ENCODE data around the gene COL9A3.

DNA sequence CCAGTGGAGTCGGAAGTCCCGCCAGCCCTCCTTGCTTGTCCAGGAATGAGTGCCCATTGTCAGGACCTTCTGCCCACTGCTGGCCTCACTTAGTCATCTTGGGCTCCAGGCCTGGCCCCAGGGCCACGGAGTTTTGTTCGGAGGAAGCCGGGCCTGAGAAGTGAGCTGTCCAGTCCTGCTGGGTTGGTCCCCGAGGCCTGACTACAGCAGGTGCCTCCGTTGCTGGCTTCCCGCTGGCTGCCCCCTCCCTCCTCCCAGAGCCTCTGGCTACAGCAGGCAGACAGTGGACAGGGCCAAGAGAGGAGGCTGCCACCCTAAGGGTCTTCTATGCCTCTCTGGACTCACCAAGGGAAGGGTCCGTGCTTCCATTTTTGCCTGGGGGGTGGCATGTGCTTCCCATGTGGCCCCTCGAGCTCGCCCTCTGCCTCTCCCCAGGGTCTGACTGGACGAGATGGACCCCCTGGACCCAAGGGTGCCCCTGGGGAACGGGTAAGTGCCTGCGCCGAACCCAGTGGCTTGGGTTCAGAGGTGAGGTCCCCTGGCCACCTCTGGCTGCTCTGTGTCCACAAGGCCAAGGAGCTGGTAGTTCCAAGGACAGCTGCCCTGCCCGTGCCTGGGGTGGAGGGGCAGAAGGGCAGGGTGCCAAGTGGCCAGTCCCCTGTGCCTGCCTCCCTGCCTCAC is 2.8 kb downstream of the COL9A3 start:
- no peak for TF ChIP-seq POLR2AphosphoS5 (IDR thresholded peaks at IDR 0.05)
- TF ChIP-seq, protein P1, sequence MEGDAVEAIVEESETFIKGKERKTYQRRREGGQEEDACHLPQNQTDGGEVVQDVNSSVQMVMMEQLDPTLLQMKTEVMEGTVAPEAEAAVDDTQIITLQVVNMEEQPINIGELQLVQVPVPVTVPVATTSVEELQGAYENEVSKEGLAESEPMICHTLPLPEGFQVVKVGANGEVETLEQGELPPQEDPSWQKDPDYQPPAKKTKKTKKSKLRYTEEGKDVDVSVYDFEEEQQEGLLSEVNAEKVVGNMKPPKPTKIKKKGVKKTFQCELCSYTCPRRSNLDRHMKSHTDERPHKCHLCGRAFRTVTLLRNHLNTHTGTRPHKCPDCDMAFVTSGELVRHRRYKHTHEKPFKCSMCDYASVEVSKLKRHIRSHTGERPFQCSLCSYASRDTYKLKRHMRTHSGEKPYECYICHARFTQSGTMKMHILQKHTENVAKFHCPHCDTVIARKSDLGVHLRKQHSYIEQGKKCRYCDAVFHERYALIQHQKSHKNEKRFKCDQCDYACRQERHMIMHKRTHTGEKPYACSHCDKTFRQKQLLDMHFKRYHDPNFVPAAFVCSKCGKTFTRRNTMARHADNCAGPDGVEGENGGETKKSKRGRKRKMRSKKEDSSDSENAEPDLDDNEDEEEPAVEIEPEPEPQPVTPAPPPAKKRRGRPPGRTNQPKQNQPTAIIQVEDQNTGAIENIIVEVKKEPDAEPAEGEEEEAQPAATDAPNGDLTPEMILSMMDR (IDR thresholded peaks at IDR 0.05) = no peak
- TF ChIP-seq EP300 (IDR thresholded peaks at IDR 0.05; ENCODE audit: low read depth) = no peak
- no peak for TF ChIP-seq POLR2A (IDR thresholded peaks at IDR 0.05)

All from transverse colon (tissue), 4 donors.